MM.1S (cell line): ENCODE data around the gene CCDC85B.

Experiments used
- EZH2 ChIP-seq: fragments of 300-600 bp; sonication (generic); optimal IDR thresholded peaks from 2 replicates; pipeline ENCODE3; 2017; ENCODE audit warnings: low read depth, mild to moderate bottlenecking, antibody characterized with exemption, low read length, mixed read lengths
- EZH2phosphoT487 ChIP-seq: fragments of 300-600 bp; sonication (generic); IDR thresholded peaks from 2 replicates; pipeline ENCODE4 v1.6.1; 2018; ENCODE audit warnings: antibody characterized with exemption, low read length
- TF ChIP-seq, protein P1 (sequence below): fragments of 300-600 bp; sonication (generic); IDR thresholded peaks from 2 replicates; pipeline ENCODE4 v1.5.1; 2016; ENCODE audit warnings: antibody characterized with exemption, low read length, mixed read lengths

DNA sequence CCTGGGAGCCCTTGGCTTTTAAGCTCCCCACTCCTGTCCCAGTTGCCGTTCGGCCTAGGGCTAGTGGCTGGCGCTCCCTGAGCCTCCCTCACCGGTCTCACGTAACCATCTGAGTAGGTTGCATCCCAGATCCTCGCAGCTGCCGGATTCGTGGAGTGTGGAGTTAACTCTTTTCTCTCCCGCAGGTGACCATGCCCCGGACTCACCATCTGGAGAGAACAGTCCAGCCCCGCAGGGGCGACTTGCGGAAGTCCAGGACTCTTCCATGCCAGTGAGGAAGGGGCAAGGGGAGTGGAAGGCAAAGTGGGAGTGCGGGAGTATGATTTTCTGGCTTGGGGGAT is 29.3 kb upstream of the CCDC85B start:
- TF ChIP-seq, protein P1, sequence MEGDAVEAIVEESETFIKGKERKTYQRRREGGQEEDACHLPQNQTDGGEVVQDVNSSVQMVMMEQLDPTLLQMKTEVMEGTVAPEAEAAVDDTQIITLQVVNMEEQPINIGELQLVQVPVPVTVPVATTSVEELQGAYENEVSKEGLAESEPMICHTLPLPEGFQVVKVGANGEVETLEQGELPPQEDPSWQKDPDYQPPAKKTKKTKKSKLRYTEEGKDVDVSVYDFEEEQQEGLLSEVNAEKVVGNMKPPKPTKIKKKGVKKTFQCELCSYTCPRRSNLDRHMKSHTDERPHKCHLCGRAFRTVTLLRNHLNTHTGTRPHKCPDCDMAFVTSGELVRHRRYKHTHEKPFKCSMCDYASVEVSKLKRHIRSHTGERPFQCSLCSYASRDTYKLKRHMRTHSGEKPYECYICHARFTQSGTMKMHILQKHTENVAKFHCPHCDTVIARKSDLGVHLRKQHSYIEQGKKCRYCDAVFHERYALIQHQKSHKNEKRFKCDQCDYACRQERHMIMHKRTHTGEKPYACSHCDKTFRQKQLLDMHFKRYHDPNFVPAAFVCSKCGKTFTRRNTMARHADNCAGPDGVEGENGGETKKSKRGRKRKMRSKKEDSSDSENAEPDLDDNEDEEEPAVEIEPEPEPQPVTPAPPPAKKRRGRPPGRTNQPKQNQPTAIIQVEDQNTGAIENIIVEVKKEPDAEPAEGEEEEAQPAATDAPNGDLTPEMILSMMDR, result no peak
- TF ChIP-seq EZH2 (no peak), EZH2phosphoT487 (no peak)
